ENCODE measurements around the gene PRIMPOL. TPM values are rescaled to one million over a fixed set of nuclear protein-coding genes. Genes with fewer than 3 reads are reported as not detected.
"Not testable (repeated sequence)": the region's sequence is repeated elsewhere in the genome, so short reads cannot be mapped to it uniquely, and the experiment has no call there.

Gene PRIMPOL
- total RNA-seq = 1 to 10 TPM; 4.2 TPM
- polyA plus RNA-seq (2013, experiment 1 of 2) = 12.1 TPM
- polyA plus RNA-seq (2013, experiment 2 of 2) = 18.1 TPM
- 3.0 to 25.6 (median 13.6) reads per million in 172 experiments for total RNA-seq

DNA sequence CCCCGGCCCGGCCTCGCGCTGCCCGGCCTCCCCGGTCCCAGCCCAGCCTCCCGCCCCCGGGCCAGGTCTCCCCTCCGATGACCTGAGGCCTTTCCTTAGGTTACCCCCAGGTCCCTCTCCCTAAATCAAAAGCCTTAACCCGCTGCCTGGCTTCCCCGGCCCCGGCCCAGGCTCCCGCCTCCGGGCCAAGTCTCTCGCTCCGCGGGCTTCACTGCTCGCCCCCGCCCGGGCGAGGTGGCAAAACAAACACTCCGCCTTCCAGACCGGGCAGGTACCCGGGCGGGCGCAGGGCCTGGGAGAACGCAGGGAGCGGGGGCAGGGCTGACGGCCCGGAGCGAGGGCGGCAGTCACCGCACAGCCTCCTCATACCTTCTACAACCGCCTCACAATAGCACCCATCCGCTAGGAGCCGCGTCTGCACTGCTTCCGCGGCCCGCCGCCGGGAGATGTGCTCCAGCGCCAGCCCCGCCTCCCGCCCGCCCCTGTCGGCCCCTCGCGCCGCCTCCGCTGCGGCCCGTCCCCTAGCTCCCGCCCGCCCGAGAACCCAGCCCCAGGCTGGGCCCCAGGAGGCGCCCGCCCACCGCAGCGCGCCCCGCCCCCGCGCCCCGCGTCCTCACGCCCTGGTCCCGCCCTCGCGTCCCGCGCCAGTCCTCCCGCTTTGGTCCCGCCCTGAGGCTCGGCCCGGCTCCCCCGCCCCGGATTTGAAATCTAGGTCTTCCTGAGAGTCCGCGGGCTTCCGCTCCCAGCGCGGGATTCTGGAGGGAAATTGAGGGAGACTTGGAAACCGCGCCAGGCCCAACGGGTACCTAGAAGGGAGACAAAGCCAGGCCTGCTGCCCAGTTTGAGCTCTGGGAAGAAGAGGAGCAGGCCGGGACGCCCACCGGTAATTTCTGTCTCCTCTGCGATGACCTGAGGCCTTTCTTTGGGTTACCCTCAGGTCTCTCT is at the start of gene PRIMPOL, which contains the start of gene CASP3:
Gene PRIMPOL, plus strand, starts transcription at position 713 of the 945 bp plus-strand sequence. CDS start 7,403 bp downstream, outside the sequence.
Gene CASP3, minus strand, starts transcription at position 422 of the 945 bp plus-strand sequence. CDS start 10,994 bp downstream, outside the sequence.
- peak; percentile 85 for ATAC-seq (ENCODE audit: poor library complexity)
- POLR2A ChIA-PET = interaction anchor here (0.7 to 4.0 kb wide), 24 partner anchors 10 to 1542 kb away, joined by 3 to 38 read pairs (median 3); partner anchors contain the start of genes CDKN2AIP, CENPU, CYP4V2 and IRF2
- Mint-ChIP-seq H3K4me3 (peak within 1 kb of the TSS; percentile 96), H3K4me1 (ENCODE audit: low read depth) (peaks cover 51% of the 10 kb centered on the region), H3K27ac (peak within 1 kb of the TSS; percentile 96), H3K36me3 (ENCODE audit: low read depth) (peaks cover 38% of the 10 kb centered on the region), H3K9me3 (no peaks in the 10 kb centered on the region), H3K27me3 (no peaks in the 10 kb centered on the region)
- intact Hi-C loops (cut with DNase I, micrococcal nuclease) = loop anchor here (1.0 to 10.0 kb wide), 14 partner anchors 85 to 1142 kb away; partner anchors contain the start of genes CENPU (in 2 of the 2), IRF2 (in 2 of the 2), ACSL1 (in 1 of the 2) and CCDC110 (in 1 of the 2)
- Histone ChIP-seq H3K4me3 (ENCODE audit: low read length) (peak within 1 kb of the TSS; percentile 93), H3K27me3 (ENCODE audit: control insufficient read depth in 1 of 2, insufficient read depth in 2 of 2, low read length in 2 of 2) (no peaks in the 10 kb centered on the region), H3K27ac (ENCODE audit: low read depth in 1 of 2, low read length in 2 of 2) (peak within 1 kb of the TSS; percentile 72 to 77), H3K9me3 (ENCODE audit: control insufficient read depth in 1 of 2, insufficient read depth in 1 of 2, low read length in 2 of 2) (no peaks in the 10 kb centered on the region), H3K4me1 (ENCODE audit: insufficient read depth, low read length) (peaks cover 37% of the 10 kb centered on the region), H3K36me3 (ENCODE audit: insufficient read depth, low read length) (peaks cover 17% of the 10 kb centered on the region)
- TF ChIP-seq CTCF (IDR thresholded peaks at IDR 0.05) = peak; percentile 24
- DNase-seq = peak; percentile 90 to 99 (median 96)
- CTCF ChIA-PET = interaction anchor here (0.7 to 1.5 kb wide), 3 partner anchors 85 to 385 kb away, joined by 3 to 5 read pairs (median 3); partner anchors contain the start of gene CENPU

GRCh38 chr4:184600982-184601381 is 48.6 kb upstream of the PRIMPOL start:
- H3K9me3 Mint-ChIP-seq; H3K36me3 Mint-ChIP-seq (ENCODE audit: low read depth); H3K36me3 ChIP-seq (ENCODE audit: insufficient read depth, low read length); intact Hi-C loops (cut with DNase I, micrococcal nuclease); CTCF ChIA-PET; H3K9me3 ChIP-seq (ENCODE audit: control insufficient read depth in 1 of 2, insufficient read depth in 1 of 2, low read length in 2 of 2); H3K4me3 ChIP-seq (ENCODE audit: low read length); H3K27ac ChIP-seq (ENCODE audit: low read depth in 1 of 2, low read length in 2 of 2); H3K4me1 ChIP-seq (ENCODE audit: insufficient read depth, low read length): not testable (repeated sequence)
- DNase-seq = peak in 1 of 14 experiments; percentile 10
- ATAC-seq (ENCODE audit: poor library complexity) = peak; percentile 41
- Mint-ChIP-seq H3K27me3 (peaks cover 18% of the 10 kb centered on the region), H3K27ac (peak overlapping the region; percentile 24), H3K4me1 (ENCODE audit: low read depth) (peaks cover 13% of the 10 kb centered on the region), H3K4me3 (peak overlapping the region; percentile 7)
- POLR2A ChIA-PET = interaction anchor here (0.7 kb wide), 1 partner anchor 126 kb away, joined by 4 read pairs; the partner anchor contains the start of gene IRF2
- peaks cover 8 to 15% of the 10 kb centered on the region in 2 experiments for H3K27me3 ChIP-seq (ENCODE audit: control insufficient read depth in 1 of 2, insufficient read depth in 2 of 2, low read length in 2 of 2)

- H3K36me3 ChIP-seq (ENCODE audit: insufficient read depth, low read length); DNase-seq; intact Hi-C loops (cut with DNase I, micrococcal nuclease); H3K4me3 ChIP-seq (ENCODE audit: low read length); ATAC-seq (ENCODE audit: poor library complexity); H3K27ac ChIP-seq (ENCODE audit: low read depth in 1 of 2, low read length in 2 of 2); H3K4me3 Mint-ChIP-seq; H3K27ac Mint-ChIP-seq; H3K9me3 ChIP-seq (ENCODE audit: control insufficient read depth in 1 of 2, insufficient read depth in 1 of 2, low read length in 2 of 2); H3K36me3 Mint-ChIP-seq (ENCODE audit: low read depth); H3K4me1 ChIP-seq (ENCODE audit: insufficient read depth, low read length); POLR2A ChIA-PET; CTCF ChIA-PET: not testable (repeated sequence)
- peaks cover 12% of the 10 kb centered on the region for H3K9me3 Mint-ChIP-seq
- H3K27me3 Mint-ChIP-seq = peaks cover 18% of the 10 kb centered on the region
- peaks cover 13% of the 10 kb centered on the region for H3K4me1 Mint-ChIP-seq (ENCODE audit: low read depth)
- H3K27me3 ChIP-seq (ENCODE audit: control insufficient read depth in 1 of 2, insufficient read depth in 2 of 2, low read length in 2 of 2) = peaks cover 8 to 14% of the 10 kb centered on the region in 2 experiments
Measured at GRCh38 chr4:184602857-184603256, 46.7 kb upstream of the PRIMPOL start.

GRCh38 chr4:184607429-184607828 is 42.1 kb upstream of the PRIMPOL start:
- H3K27me3 Mint-ChIP-seq; H3K4me3 Mint-ChIP-seq; ATAC-seq (ENCODE audit: poor library complexity): not testable (repeated sequence)

More at GRCh38 chr4:184607429-184607828, 42.1 kb upstream of the PRIMPOL start:
- H3K4me1 ChIP-seq (ENCODE audit: insufficient read depth, low read length); H3K27me3 ChIP-seq (ENCODE audit: control insufficient read depth in 1 of 2, insufficient read depth in 2 of 2, low read length in 2 of 2); intact Hi-C loops (cut with DNase I, micrococcal nuclease); H3K27ac Mint-ChIP-seq; H3K4me3 ChIP-seq (ENCODE audit: low read length); CTCF ChIA-PET; DNase-seq; H3K36me3 ChIP-seq (ENCODE audit: insufficient read depth, low read length); POLR2A ChIA-PET; H3K36me3 Mint-ChIP-seq (ENCODE audit: low read depth); H3K4me1 Mint-ChIP-seq (ENCODE audit: low read depth); H3K27ac ChIP-seq (ENCODE audit: low read depth in 1 of 2, low read length in 2 of 2); H3K9me3 ChIP-seq (ENCODE audit: control insufficient read depth in 1 of 2, insufficient read depth in 1 of 2, low read length in 2 of 2): not testable (repeated sequence)
- H3K9me3 Mint-ChIP-seq = peaks cover 12% of the 10 kb centered on the region

Measured in CD4-positive, alpha-beta T cell (primary cell).